Activated naive CD8-positive, alpha-beta T cell treated with anti-CD3 and anti-CD28 coated beads for 36 hours (primary cell): ENCODE measurements around the gene LSM7. TPM values are rescaled to one million over a fixed set of nuclear protein-coding genes. Genes with fewer than 3 reads are reported as not detected.

Experiments
- DNase-seq: peaks from one replicate; pipeline ENCODE4 v3.0.0; 2021
- H3K27ac Mint-ChIP-seq: one replicate; pipeline ENCODE4 v1.8.0; 2022; ENCODE audit warnings: mild to moderate bottlenecking, moderate library complexity, mixed read lengths
- H3K27me3 Mint-ChIP-seq: one replicate; pipeline ENCODE4 v1.8.0; 2022; ENCODE audit warnings: mild to moderate bottlenecking, mixed read lengths
- H3K36me3 Mint-ChIP-seq: one replicate; pipeline ENCODE4 v1.8.0; 2021; ENCODE audit warnings: mild to moderate bottlenecking, mixed read lengths
- H3K4me1 Mint-ChIP-seq: one replicate; pipeline ENCODE4 v1.8.0; 2021; ENCODE audit warnings: mixed read lengths
- H3K4me3 Mint-ChIP-seq: one replicate; pipeline ENCODE4 v1.8.0; 2022; ENCODE audit warnings: mild to moderate bottlenecking, moderate library complexity, mixed read lengths
- H3K9me3 Mint-ChIP-seq: one replicate; pipeline ENCODE4 v1.8.0; 2022; ENCODE audit warnings: mixed read lengths
- total RNA-seq, 2 experiments: library from RNA; stranded (reverse); gene quantifications; one replicate each; pipeline ENCODE4 v1.2.3, GENCODE V29; 2021

LSM7 gene
- total RNA-seq, 2 experiments from 2014 or later = 175 to 187 TPM

- no peak for DNase-seq
- H3K4me1 Mint-ChIP-seq = peaks cover 18% of the 10 kb centered on the region
- peaks cover 20% of the 10 kb centered on the region for H3K36me3 Mint-ChIP-seq
- no peak overlapping the region for H3K4me3 Mint-ChIP-seq
- no peak overlapping the region for H3K27ac Mint-ChIP-seq
- no peaks in the 10 kb centered on the region for H3K27me3 Mint-ChIP-seq
- peaks cover 7% of the 10 kb centered on the region for H3K9me3 Mint-ChIP-seq
Observed at GRCh38 chr19:2336528-2337328, 8.3 kb upstream of the LSM7 start.

- Mint-ChIP-seq H3K4me3 (no peak overlapping the region), H3K9me3 (peaks cover 7% of the 10 kb centered on the region), H3K4me1 (peaks cover 27% of the 10 kb centered on the region), H3K27me3 (no peaks in the 10 kb centered on the region), H3K27ac (no peak overlapping the region), H3K36me3 (peaks cover 20% of the 10 kb centered on the region)
- DNase-seq = no peak
Observed at GRCh38 chr19:2335848-2336247, 7.5 kb upstream of the LSM7 start.

- Mint-ChIP-seq H3K27me3 (no peaks in the 10 kb centered on the region), H3K4me1 (peaks cover 32% of the 10 kb centered on the region)
Observed at GRCh38 chr19:2334986-2335846, 6.8 kb upstream of the LSM7 start.

GRCh38 chr19:2334426-2334825 lies 6.0 kb upstream of the LSM7 start:
- peaks cover 22% of the 10 kb centered on the region for H3K36me3 Mint-ChIP-seq
- peaks cover 36% of the 10 kb centered on the region for H3K4me1 Mint-ChIP-seq
- DNase-seq = no peak
- no peak overlapping the region for H3K4me3 Mint-ChIP-seq
- H3K27ac Mint-ChIP-seq = no peak overlapping the region
- H3K9me3 Mint-ChIP-seq = peaks cover 7% of the 10 kb centered on the region
- H3K27me3 Mint-ChIP-seq = no peaks in the 10 kb centered on the region

More at GRCh38 chr19:2334986-2335846, 6.8 kb upstream of the LSM7 start:
- H3K4me3 Mint-ChIP-seq = no peak overlapping the region
- no peak overlapping the region for H3K27ac Mint-ChIP-seq
- no peak for DNase-seq
- H3K9me3 Mint-ChIP-seq = peaks cover 7% of the 10 kb centered on the region
- peaks cover 20% of the 10 kb centered on the region for H3K36me3 Mint-ChIP-seq

GRCh38 chr19:2333807-2334211 lies 5.4 kb upstream of the LSM7 start:
- H3K9me3 Mint-ChIP-seq = peaks cover 7% of the 10 kb centered on the region
- H3K27ac Mint-ChIP-seq = peak overlapping the region; percentile 57
- no peaks in the 10 kb centered on the region for H3K27me3 Mint-ChIP-seq
- peaks cover 39% of the 10 kb centered on the region for H3K4me1 Mint-ChIP-seq
- DNase-seq = no peak
- H3K4me3 Mint-ChIP-seq = no peak overlapping the region
- peaks cover 24% of the 10 kb centered on the region for H3K36me3 Mint-ChIP-seq

- Mint-ChIP-seq H3K9me3 (peaks cover 7% of the 10 kb centered on the region), H3K27me3 (no peaks in the 10 kb centered on the region), H3K4me1 (peaks cover 39% of the 10 kb centered on the region), H3K27ac (peak overlapping the region; percentile 57), H3K4me3 (peak overlapping the region; percentile 19), H3K36me3 (peaks cover 26% of the 10 kb centered on the region)
- DNase-seq = no peak
Observed at GRCh38 chr19:2333027-2333806, 4.8 kb upstream of the LSM7 start.

GRCh38 chr19:2332341-2333026 lies 4.1 kb upstream of the LSM7 start:
- Mint-ChIP-seq H3K4me3 (peak overlapping the region; percentile 57), H3K36me3 (peaks cover 31% of the 10 kb centered on the region), H3K27me3 (no peaks in the 10 kb centered on the region), H3K4me1 (peaks cover 41% of the 10 kb centered on the region), H3K9me3 (peaks cover 7% of the 10 kb centered on the region), H3K27ac (peak overlapping the region; percentile 89)
- peak; percentile 68 for DNase-seq

GRCh38 chr19:2331601-2332246 lies 3.3 kb upstream of the LSM7 start:
- Mint-ChIP-seq H3K9me3 (peaks cover 7% of the 10 kb centered on the region), H3K27me3 (no peaks in the 10 kb centered on the region), H3K4me3 (peak overlapping the region; percentile 57), H3K4me1 (peaks cover 49% of the 10 kb centered on the region), H3K27ac (peak overlapping the region; percentile 89), H3K36me3 (peaks cover 38% of the 10 kb centered on the region)
- DNase-seq = no peak

GRCh38 chr19:2330632-2331284 lies 2.4 kb upstream of the LSM7 start:
- H3K9me3 Mint-ChIP-seq = peaks cover 5% of the 10 kb centered on the region
- no peak overlapping the region for H3K27ac Mint-ChIP-seq
- no peak for DNase-seq
- H3K4me3 Mint-ChIP-seq = peak overlapping the region; percentile 34
- H3K27me3 Mint-ChIP-seq = no peaks in the 10 kb centered on the region
- peaks cover 37% of the 10 kb centered on the region for H3K36me3 Mint-ChIP-seq
- H3K4me1 Mint-ChIP-seq = peaks cover 57% of the 10 kb centered on the region

GRCh38 chr19:2330255-2330631 lies 1.9 kb upstream of the LSM7 start:
- no peak overlapping the region for H3K27ac Mint-ChIP-seq
- DNase-seq = no peak
- peaks cover 59% of the 10 kb centered on the region for H3K4me1 Mint-ChIP-seq
- H3K36me3 Mint-ChIP-seq = peaks cover 36% of the 10 kb centered on the region
- H3K27me3 Mint-ChIP-seq = no peaks in the 10 kb centered on the region
- H3K9me3 Mint-ChIP-seq = peaks cover 2% of the 10 kb centered on the region
- H3K4me3 Mint-ChIP-seq = peak overlapping the region; percentile 34

- H3K4me1 Mint-ChIP-seq = peaks cover 65% of the 10 kb centered on the region
- peak overlapping the region; percentile 91 for H3K4me3 Mint-ChIP-seq
Observed at GRCh38 chr19:2329501-2329916, 1.1 kb upstream of the LSM7 start.

GRCh38 chr19:2329149-2329478 lies 728 bp upstream of the LSM7 start:
- no peaks in the 10 kb centered on the region for H3K9me3 Mint-ChIP-seq
- no peaks in the 10 kb centered on the region for H3K27me3 Mint-ChIP-seq
- peaks cover 32% of the 10 kb centered on the region for H3K36me3 Mint-ChIP-seq
- H3K4me3 Mint-ChIP-seq = peak overlapping the region; percentile 91
- DNase-seq = no peak
- H3K27ac Mint-ChIP-seq = peak overlapping the region; percentile 83
- peaks cover 65% of the 10 kb centered on the region for H3K4me1 Mint-ChIP-seq

More at GRCh38 chr19:2329501-2329916, 1.1 kb upstream of the LSM7 start:
- H3K36me3 Mint-ChIP-seq = peaks cover 32% of the 10 kb centered on the region
- no peaks in the 10 kb centered on the region for H3K9me3 Mint-ChIP-seq
- H3K27me3 Mint-ChIP-seq = no peaks in the 10 kb centered on the region
- H3K27ac Mint-ChIP-seq = peak overlapping the region; percentile 83
- DNase-seq = no peak

GRCh38 chr19:2327773-2328400 lies 499 bp downstream of the LSM7 start:
- DNase-seq = peak; percentile 76
- Mint-ChIP-seq H3K36me3 (peaks cover 30% of the 10 kb centered on the region), H3K4me3 (peak overlapping the region; percentile 98), H3K27ac (peak overlapping the region; percentile 97), H3K4me1 (peaks cover 57% of the 10 kb centered on the region), H3K9me3 (no peaks in the 10 kb centered on the region), H3K27me3 (no peaks in the 10 kb centered on the region)
